GM23338 (cell line): ENCODE results near the gene TMPRSS5. TPM values are rescaled to one million over a fixed set of nuclear protein-coding genes. Genes with fewer than 3 reads are reported as not detected.

Source experiments
- ATAC-seq: fragments of 200-7000 bp; cut with Tn5 transposase; 3 replicates; pipeline ENCODE4 v1.9.1; 2020
- DNase-seq: peaks from one replicate; pipeline ENCODE4 v3.0.0-alpha.2; 2015; ENCODE audit warnings: low spot score
- H2AFZ ChIP-seq: fragments of 200-600 bp; sonication (generic); 2 replicates; pipeline ENCODE4 v1.8.0; 2016; ENCODE audit warnings: antibody characterized with exemption, mild to moderate bottlenecking, moderate library complexity
- H3F3A ChIP-seq: fragments of 200-600 bp; sonication (generic); replicated peaks from 2 replicates; pipeline ENCODE4 v1.8.0; 2017; ENCODE audit warnings: antibody characterized with exemption, mixed run types, low read depth
- H3K27ac ChIP-seq: fragments of 200-600 bp; sonication (generic); 2 replicates; pipeline ENCODE4 v1.6.1; 2016; ENCODE audit warnings: low read depth
- H3K27me3 ChIP-seq: fragments of 200-600 bp; sonication (generic); 2 replicates; pipeline ENCODE4 v1.8.0; 2016; ENCODE audit warnings: mild to moderate bottlenecking, mixed run types, moderate library complexity; ENCODE audit not compliant: insufficient read depth
- H3K36me3 ChIP-seq: fragments of 200-600 bp; sonication (generic); 2 replicates; pipeline ENCODE4 v1.8.0; 2016; ENCODE audit warnings: mild to moderate bottlenecking; ENCODE audit not compliant: insufficient read depth
- H3K4me1 ChIP-seq: fragments of 200-600 bp; sonication (generic); 2 replicates; pipeline ENCODE4 v1.8.0; 2016; ENCODE audit warnings: mild to moderate bottlenecking, moderate library complexity; ENCODE audit not compliant: insufficient read depth
- H3K4me2 ChIP-seq: fragments of 200-600 bp; sonication (generic); 2 replicates; pipeline ENCODE4 v1.7.1; 2017; ENCODE audit warnings: mixed run types
- H3K4me3 ChIP-seq: fragments of 200-600 bp; sonication (generic); 2 replicates; pipeline ENCODE4 v1.6.1; 2016; ENCODE audit warnings: mixed run types
- H3K79me2 ChIP-seq: fragments of 200-600 bp; sonication (generic); replicated peaks from 2 replicates; pipeline ENCODE4 v1.8.0; 2017; ENCODE audit warnings: mild to moderate bottlenecking; ENCODE audit not compliant: insufficient read depth
- H3K9me2 ChIP-seq: fragments of 200-600 bp; sonication (generic); 2 replicates; pipeline ENCODE4 v1.8.0; 2017; ENCODE audit not compliant: insufficient read depth
- H4K20me1 ChIP-seq: fragments of 200-600 bp; sonication (generic); replicated peaks from 2 replicates; pipeline ENCODE4 v1.8.0; 2017; ENCODE audit warnings: mild to moderate bottlenecking; ENCODE audit not compliant: insufficient read depth
- H3K27ac Mint-ChIP-seq: 2 replicates; pipeline ENCODE4 v1.8.0; 2020; ENCODE audit warnings: inconsistent platforms, mild to moderate bottlenecking, moderate library complexity, mixed read lengths
- H3K27me3 Mint-ChIP-seq: 3 replicates; pipeline ENCODE4 v1.8.0; 2022; ENCODE audit warnings: low read depth, mild to moderate bottlenecking, moderate library complexity, mixed read lengths, inconsistent platforms; ENCODE audit not compliant: insufficient read depth, poor library complexity
- H3K36me3 Mint-ChIP-seq: 3 replicates; pipeline ENCODE4 v1.8.0; 2021; ENCODE audit warnings: low read depth, mild to moderate bottlenecking, inconsistent platforms, moderate library complexity, mixed read lengths
- H3K4me1 Mint-ChIP-seq: 3 replicates; pipeline ENCODE4 v1.8.0; 2020; ENCODE audit warnings: mild to moderate bottlenecking, inconsistent platforms, mixed read lengths
- H3K4me3 Mint-ChIP-seq: 3 replicates; pipeline ENCODE4 v1.8.0; 2021; ENCODE audit warnings: moderate library complexity, mild to moderate bottlenecking, inconsistent platforms, mixed read lengths
- H3K9me3 Mint-ChIP-seq: 3 replicates; pipeline ENCODE4 v1.8.0; 2020; ENCODE audit warnings: moderate library complexity, mild to moderate bottlenecking, inconsistent platforms, mixed read lengths
- EZH2 ChIP-seq: fragments of 200-600 bp; sonication (generic); IDR thresholded peaks from one replicate; pipeline ENCODE4 v1.8.0; 2017; ENCODE audit warnings: antibody characterized with exemption, mild to moderate bottlenecking, low read depth; ENCODE audit not compliant: unreplicated experiment
- NANOG ChIP-seq: IDR thresholded peaks from 2 replicates; pipeline ENCODE4 v1.6.1; 2016; ENCODE audit warnings: antibody characterized with exemption, borderline replicate concordance
- STAT1 ChIP-seq: IDR thresholded peaks from one replicate; pipeline ENCODE4 v1.6.1; 2016; ENCODE audit warnings: antibody characterized with exemption; ENCODE audit not compliant: unreplicated experiment
- polyA plus RNA-seq: library from polyadenylated mRNA; unstranded; fragments of >200 nt; fragmentation: Nextera tagmentation; extraction: Ambion mirVana; gene quantifications from 2 replicates; pipeline ENCODE4 v1.2.1, GENCODE V29; 2016
- small RNA-seq: library from RNA; depleted of rRNA; stranded (forward); fragments of <200 nt; gene quantifications from one replicate; pipeline ENCODE3, GENCODE V24; 2014; ENCODE audit warnings: low replicate concordance
- total RNA-seq: library from RNA; depleted of rRNA; stranded (reverse); fragments of >200 nt; shearing (Covaris generic); gene quantifications from 2 replicates; pipeline ENCODE4 v1.2.3, GENCODE V29; 2014; rRNA removed
- TF ChIP-seq, protein P1 (sequence below): IDR thresholded peaks from one replicate; pipeline ENCODE4 v1.6.1; 2018; ENCODE audit warnings: antibody characterized with exemption; ENCODE audit not compliant: unreplicated experiment

TMPRSS5 gene
- total and polyA plus RNA-seq, 2 experiments from 2014 or later = not detected

DNA sequence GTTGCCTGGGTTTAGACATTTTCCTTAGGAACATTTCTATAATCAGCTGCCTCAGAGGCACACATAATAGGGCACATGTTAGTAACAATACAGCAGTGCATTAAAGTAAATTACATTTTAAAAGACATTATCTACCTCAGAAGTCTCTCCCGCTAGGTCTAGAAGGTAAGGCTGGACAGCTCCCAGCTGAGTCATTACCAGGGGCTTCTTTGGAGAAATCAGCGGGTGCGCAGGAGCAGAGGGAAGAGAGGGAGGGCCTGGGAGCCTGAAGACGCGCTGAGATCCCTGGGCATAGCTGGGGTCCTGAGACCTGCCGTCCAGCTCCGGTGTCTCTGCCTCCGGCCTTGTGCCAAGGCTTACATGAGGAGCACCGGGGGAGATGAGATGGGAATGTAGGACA lies 67.7 kb downstream of the TMPRSS5 start:
- H3K4me1 Mint-ChIP-seq = 0 out of 3 replicates have a peak, but pooled peaks cover 3% of the 10 kb centered on the region
- Histone ChIP-seq H4K20me1 (no peaks in the 10 kb centered on the region), H3K4me2 (no peak overlapping the region), H2AFZ (no peak overlapping the region), H3F3A (no peaks in the 10 kb centered on the region), H3K27me3 (no peaks in the 10 kb centered on the region), H3K4me1 (no peaks in the 10 kb centered on the region), H3K36me3 (no peaks in the 10 kb centered on the region), H3K27ac (no peak overlapping the region), H3K9me2 (0 out of 2 replicates have a peak, but pooled peaks cover 4% of the 10 kb centered on the region), H3K4me3 (no peak overlapping the region), H3K79me2 (no peaks in the 10 kb centered on the region)
- no peak for ATAC-seq
- no peak overlapping the region for H3K4me3 Mint-ChIP-seq
- TF ChIP-seq, protein P1, sequence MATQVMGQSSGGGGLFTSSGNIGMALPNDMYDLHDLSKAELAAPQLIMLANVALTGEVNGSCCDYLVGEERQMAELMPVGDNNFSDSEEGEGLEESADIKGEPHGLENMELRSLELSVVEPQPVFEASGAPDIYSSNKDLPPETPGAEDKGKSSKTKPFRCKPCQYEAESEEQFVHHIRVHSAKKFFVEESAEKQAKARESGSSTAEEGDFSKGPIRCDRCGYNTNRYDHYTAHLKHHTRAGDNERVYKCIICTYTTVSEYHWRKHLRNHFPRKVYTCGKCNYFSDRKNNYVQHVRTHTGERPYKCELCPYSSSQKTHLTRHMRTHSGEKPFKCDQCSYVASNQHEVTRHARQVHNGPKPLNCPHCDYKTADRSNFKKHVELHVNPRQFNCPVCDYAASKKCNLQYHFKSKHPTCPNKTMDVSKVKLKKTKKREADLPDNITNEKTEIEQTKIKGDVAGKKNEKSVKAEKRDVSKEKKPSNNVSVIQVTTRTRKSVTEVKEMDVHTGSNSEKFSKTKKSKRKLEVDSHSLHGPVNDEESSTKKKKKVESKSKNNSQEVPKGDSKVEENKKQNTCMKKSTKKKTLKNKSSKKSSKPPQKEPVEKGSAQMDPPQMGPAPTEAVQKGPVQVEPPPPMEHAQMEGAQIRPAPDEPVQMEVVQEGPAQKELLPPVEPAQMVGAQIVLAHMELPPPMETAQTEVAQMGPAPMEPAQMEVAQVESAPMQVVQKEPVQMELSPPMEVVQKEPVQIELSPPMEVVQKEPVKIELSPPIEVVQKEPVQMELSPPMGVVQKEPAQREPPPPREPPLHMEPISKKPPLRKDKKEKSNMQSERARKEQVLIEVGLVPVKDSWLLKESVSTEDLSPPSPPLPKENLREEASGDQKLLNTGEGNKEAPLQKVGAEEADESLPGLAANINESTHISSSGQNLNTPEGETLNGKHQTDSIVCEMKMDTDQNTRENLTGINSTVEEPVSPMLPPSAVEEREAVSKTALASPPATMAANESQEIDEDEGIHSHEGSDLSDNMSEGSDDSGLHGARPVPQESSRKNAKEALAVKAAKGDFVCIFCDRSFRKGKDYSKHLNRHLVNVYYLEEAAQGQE = peak; percentile 54
- no peak for TF ChIP-seq NANOG
- no peaks in the 10 kb centered on the region for H3K36me3 Mint-ChIP-seq
- peaks cover 7% of the 10 kb centered on the region; the same call in 2 of the 3 replicates for H3K9me3 Mint-ChIP-seq
- H3K27ac Mint-ChIP-seq = no peak overlapping the region
- DNase-seq = no peak
- H3K27me3 Mint-ChIP-seq = peaks cover 2% of the 10 kb centered on the region

DNA sequence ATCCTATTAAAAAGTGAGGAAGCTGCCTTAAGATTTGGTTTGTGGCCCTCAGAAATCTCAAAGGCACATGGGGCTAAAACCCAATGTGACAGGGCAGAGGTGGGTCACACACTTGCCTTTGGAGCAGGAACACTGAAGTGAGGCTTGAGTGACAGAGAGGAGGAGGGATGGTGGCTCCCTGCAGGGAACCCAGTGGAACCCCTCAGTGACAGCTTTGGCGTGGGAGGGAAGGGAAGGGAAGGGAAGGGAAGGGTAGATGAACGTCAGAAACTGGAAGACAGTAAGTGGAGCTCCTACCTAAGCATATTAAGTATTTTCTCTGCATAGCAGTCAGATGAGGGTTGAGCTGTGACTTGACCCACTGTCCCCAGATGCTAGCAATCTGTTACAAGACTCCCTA lies 68.5 kb downstream of the TMPRSS5 start:
- DNase-seq = no peak
- Mint-ChIP-seq H3K27me3 (peaks cover 2% of the 10 kb centered on the region), H3K9me3 (peaks cover 7% of the 10 kb centered on the region; the same call in 2 of the 3 replicates), H3K36me3 (no peaks in the 10 kb centered on the region), H3K4me1 (no peaks in the 10 kb centered on the region), H3K4me3 (no peak overlapping the region), H3K27ac (no peak overlapping the region)
- H4K20me1 ChIP-seq = no peaks in the 10 kb centered on the region
- H2AFZ ChIP-seq = no peak overlapping the region
- no peaks in the 10 kb centered on the region for H3K79me2 ChIP-seq
- H3K36me3 ChIP-seq = no peaks in the 10 kb centered on the region
- H3K4me2 ChIP-seq = no peak overlapping the region
- no peak for ATAC-seq
- H3K27me3 ChIP-seq = no peaks in the 10 kb centered on the region
- no peaks in the 10 kb centered on the region for H3K4me1 ChIP-seq
- H3K9me2 ChIP-seq = 0 out of 2 replicates have a peak, but pooled peaks cover 6% of the 10 kb centered on the region
- H3K27ac ChIP-seq = no peak overlapping the region
- TF ChIP-seq EZH2 (no peak), STAT1 (no peak)
- H3K4me3 ChIP-seq = no peak overlapping the region
- H3F3A ChIP-seq = no peaks in the 10 kb centered on the region

Small RNA genes lying within 50 kb of the gene (small RNA-seq; reads per million reads assigned to genes)
- gene RPS29P19 = not detected

Other genes starting within 250 kb of the TMPRSS5 start
- 0.21 TPM in 1 of 2 replicates, not detected in the other for gene DRD2, start 230.9 kb downstream of the TMPRSS5 start, total RNA-seq
- gene DRD2, start 230.9 kb downstream of the TMPRSS5 start, polyA plus RNA-seq = 0.40 and 0.66 TPM in 2 replicates
- gene ZW10, start 67.4 kb upstream of the TMPRSS5 start, total RNA-seq = 24.5 and 30.5 TPM in 2 replicates
- gene ZW10, start 67.4 kb upstream of the TMPRSS5 start, polyA plus RNA-seq = 8.9 and 12.3 TPM in 2 replicates
- gene CLDN25, start 73.5 kb upstream of the TMPRSS5 start, total RNA-seq = not detected in 2 replicates
- not detected in 2 replicates for gene CLDN25, start 73.5 kb upstream of the TMPRSS5 start, polyA plus RNA-seq
- gene USP28, start 169.3 kb upstream of the TMPRSS5 start, total RNA-seq = 171 and 215 TPM in 2 replicates
- 66.6 and 73.9 TPM in 2 replicates for gene USP28, start 169.3 kb upstream of the TMPRSS5 start, polyA plus RNA-seq
- not detected in 2 replicates for gene HTR3B, start 198.5 kb upstream of the TMPRSS5 start, total RNA-seq
- not detected in 2 replicates for gene HTR3B, start 198.5 kb upstream of the TMPRSS5 start, polyA plus RNA-seq